Type B pancreatic cell (in vitro differentiated cells): ENCODE results near the gene AICDA. TPM values are rescaled to one million over a fixed set of nuclear protein-coding genes. Genes with fewer than 3 reads are reported as not detected.
"Not testable (repeated sequence)": the region's sequence is repeated elsewhere in the genome, so short reads cannot be mapped to it uniquely, and the experiment has no call there.

ENCODE experiments used
- DNase-seq: peaks from one replicate; pipeline ENCODE4 v3.0.0; 2021; ENCODE audit warnings: mixed read lengths; ENCODE audit not compliant: unreplicated experiment; ENCODE audit errors: extremely low spot score
- H3K27ac Mint-ChIP-seq: 2 replicates; pipeline ENCODE4 v1.8.0; 2021; ENCODE audit warnings: mild to moderate bottlenecking, mixed read lengths
- H3K27me3 Mint-ChIP-seq: 2 replicates; pipeline ENCODE4 v1.8.0; 2021; ENCODE audit warnings: mixed read lengths
- H3K36me3 Mint-ChIP-seq: 2 replicates; pipeline ENCODE4 v1.8.0; 2021; ENCODE audit warnings: mixed read lengths
- H3K4me1 Mint-ChIP-seq: one replicate; pipeline ENCODE4 v1.8.0; 2021; ENCODE audit warnings: mixed read lengths; ENCODE audit not compliant: unreplicated experiment
- H3K4me3 Mint-ChIP-seq: 2 replicates; pipeline ENCODE4 v1.8.0; 2021; ENCODE audit warnings: mild to moderate bottlenecking, mixed read lengths
- H3K9me3 Mint-ChIP-seq: 2 replicates; pipeline ENCODE4 v1.8.0; 2021; ENCODE audit warnings: mixed read lengths
- total RNA-seq: library from RNA; stranded (reverse); gene quantifications from 2 replicates; pipeline ENCODE4 v1.2.1, GENCODE V29; 2021; ENCODE audit warnings: low replicate concordance
- TF ChIP-seq, protein P1 (sequence below): fragments of 200-600 bp; sonication (generic); conservative IDR thresholded peaks from 2 replicates; pipeline ENCODE4 v1.5.0; 2021; ENCODE audit warnings: antibody characterized with exemption, mild to moderate bottlenecking

AICDA gene
- total RNA-seq, 1 donor from 2014 or later: not detected

DNA sequence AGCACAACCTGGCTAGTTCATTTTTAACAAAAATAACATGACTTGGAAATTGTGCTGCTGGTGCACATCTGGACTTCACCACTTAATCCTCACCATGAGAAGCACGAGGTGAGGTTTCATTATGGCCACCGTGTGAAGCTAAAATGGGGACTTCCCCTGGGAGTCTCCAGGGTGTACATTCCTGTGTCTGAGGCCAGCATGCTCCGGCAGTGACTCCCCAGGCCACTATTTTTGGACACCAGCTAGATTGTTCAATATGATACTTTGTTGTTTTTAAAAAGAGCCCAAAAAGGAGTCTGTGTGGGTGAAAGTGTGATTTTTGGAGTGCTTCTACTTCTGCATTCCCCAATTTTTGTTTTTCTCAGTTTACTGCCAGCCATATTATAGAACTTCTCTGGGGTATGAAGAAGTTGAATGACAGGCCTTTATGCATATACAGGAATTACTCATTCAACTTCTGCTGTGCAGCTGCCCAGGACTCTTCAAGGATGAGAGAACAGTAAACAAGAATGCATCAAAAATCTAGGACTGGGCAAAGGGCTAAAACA is 16.9 kb upstream of the AICDA start:
- TF ChIP-seq, protein P1, sequence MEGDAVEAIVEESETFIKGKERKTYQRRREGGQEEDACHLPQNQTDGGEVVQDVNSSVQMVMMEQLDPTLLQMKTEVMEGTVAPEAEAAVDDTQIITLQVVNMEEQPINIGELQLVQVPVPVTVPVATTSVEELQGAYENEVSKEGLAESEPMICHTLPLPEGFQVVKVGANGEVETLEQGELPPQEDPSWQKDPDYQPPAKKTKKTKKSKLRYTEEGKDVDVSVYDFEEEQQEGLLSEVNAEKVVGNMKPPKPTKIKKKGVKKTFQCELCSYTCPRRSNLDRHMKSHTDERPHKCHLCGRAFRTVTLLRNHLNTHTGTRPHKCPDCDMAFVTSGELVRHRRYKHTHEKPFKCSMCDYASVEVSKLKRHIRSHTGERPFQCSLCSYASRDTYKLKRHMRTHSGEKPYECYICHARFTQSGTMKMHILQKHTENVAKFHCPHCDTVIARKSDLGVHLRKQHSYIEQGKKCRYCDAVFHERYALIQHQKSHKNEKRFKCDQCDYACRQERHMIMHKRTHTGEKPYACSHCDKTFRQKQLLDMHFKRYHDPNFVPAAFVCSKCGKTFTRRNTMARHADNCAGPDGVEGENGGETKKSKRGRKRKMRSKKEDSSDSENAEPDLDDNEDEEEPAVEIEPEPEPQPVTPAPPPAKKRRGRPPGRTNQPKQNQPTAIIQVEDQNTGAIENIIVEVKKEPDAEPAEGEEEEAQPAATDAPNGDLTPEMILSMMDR: no peak
- no peaks in the 10 kb centered on the region for H3K4me1 Mint-ChIP-seq
- H3K36me3 Mint-ChIP-seq: no peaks in the 10 kb centered on the region
- no peaks in the 10 kb centered on the region for H3K9me3 Mint-ChIP-seq
- no peak overlapping the region for H3K27ac Mint-ChIP-seq
- H3K4me3 Mint-ChIP-seq: no peak overlapping the region
- DNase-seq: no peak
- H3K27me3 Mint-ChIP-seq: peaks cover under 1% of the 10 kb centered on the region

DNA sequence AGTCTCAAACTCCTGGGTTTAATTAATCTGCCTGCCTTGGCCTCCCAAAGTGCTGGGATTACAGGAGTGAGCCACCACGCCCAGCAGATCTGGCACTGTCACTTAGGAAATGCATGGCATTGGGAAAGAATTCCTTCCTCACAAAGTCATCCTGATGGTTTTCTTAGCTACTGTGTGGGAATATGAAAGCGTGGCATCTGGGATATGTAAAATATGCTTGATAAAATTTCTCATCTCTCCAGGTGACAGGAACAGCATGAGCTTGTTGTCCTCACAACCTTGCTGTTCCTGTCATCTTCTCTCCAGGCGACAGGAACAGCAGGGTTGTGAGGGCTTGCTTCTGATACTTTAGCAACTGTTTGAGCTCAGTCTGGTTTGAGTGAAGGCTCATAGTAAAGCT is 16.1 kb upstream of the AICDA start:
- H3K27ac Mint-ChIP-seq: no peak overlapping the region
- no peaks in the 10 kb centered on the region for H3K36me3 Mint-ChIP-seq
- DNase-seq: no peak
- H3K4me3 Mint-ChIP-seq: no peak overlapping the region
- H3K4me1 Mint-ChIP-seq: no peaks in the 10 kb centered on the region
- no peaks in the 10 kb centered on the region for H3K27me3 Mint-ChIP-seq
- H3K9me3 Mint-ChIP-seq: no peaks in the 10 kb centered on the region
- TF ChIP-seq, protein P1: no peak

DNA sequence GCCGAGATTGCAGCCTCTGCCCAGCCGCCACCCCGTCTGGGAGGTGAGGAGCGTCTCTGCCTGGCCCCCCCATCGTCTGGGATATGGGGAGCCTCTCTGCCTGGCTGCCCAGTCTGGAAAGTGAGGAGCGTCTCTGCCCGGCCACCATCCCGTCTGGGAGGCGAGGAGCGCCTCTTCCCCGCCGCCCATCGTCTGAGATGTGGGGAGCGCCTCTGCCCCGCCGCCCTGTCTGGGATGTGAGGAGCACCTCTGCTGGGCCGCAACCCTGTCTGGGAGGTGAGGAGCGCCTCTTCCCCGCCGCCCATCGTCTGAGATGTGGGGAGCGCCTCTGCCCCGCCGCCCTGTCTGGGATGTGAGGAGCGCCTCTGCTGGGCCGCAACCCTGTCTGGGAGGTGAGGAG is 12.1 kb upstream of the AICDA start:
- DNase-seq, H3K27me3 Mint-ChIP-seq, H3K4me3 Mint-ChIP-seq, H3K36me3 Mint-ChIP-seq, H3K4me1 Mint-ChIP-seq, H3K9me3 Mint-ChIP-seq, H3K27ac Mint-ChIP-seq: not testable (repeated sequence)

DNA sequence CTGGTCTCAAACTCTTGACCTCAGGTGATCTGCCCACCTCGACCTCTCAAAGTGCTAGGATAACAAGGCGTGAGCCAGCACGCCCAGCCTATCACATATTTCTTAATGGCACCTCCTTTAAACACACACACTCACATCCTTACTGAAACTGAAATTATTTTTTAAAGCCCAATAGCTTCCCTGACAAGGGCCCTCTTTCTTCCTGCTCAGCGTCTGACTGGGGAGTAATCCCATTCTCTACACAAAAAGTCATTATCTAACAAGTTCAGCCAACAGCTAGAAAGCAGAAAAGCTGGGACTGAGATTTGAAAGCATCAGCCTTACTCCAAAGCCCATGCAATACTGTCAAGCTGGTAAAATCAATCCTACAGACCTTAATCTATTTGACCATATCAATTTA is 10.0 kb upstream of the AICDA start:
- H3K27ac Mint-ChIP-seq: no peak overlapping the region
- no peaks in the 10 kb centered on the region for H3K27me3 Mint-ChIP-seq
- no peak overlapping the region for H3K4me3 Mint-ChIP-seq
- no peaks in the 10 kb centered on the region for H3K4me1 Mint-ChIP-seq
- H3K9me3 Mint-ChIP-seq: peaks cover 4% of the 10 kb centered on the region
- H3K36me3 Mint-ChIP-seq: peaks cover 4% of the 10 kb centered on the region
- TF ChIP-seq, protein P1: no peak
- DNase-seq: no peak

DNA sequence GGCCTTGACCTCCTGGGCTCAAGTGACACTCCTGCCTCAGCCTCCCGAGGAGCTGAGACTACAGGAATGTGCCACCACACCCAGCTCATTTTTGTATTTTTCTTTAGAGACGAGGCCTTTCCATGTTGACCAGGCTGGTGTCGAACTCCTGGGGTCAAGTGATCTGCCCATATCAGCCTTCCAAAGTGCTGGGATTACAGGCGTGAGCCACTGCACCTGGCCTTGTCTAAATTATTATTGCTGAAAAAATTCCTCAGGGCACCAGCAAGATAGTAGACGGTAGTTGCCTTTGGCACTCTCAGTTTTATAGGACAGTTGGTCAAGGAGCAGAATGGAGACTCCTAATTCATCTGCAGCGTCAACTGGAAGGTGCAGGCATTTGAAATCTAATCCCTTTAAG is 2.5 kb upstream of the AICDA start:
- no peaks in the 10 kb centered on the region for H3K36me3 Mint-ChIP-seq
- H3K4me3 Mint-ChIP-seq: no peak overlapping the region
- DNase-seq: no peak
- TF ChIP-seq, protein P1: no peak
- H3K4me1 Mint-ChIP-seq: no peaks in the 10 kb centered on the region
- H3K27ac Mint-ChIP-seq: no peak overlapping the region
- H3K9me3 Mint-ChIP-seq: no peaks in the 10 kb centered on the region
- H3K27me3 Mint-ChIP-seq: peaks cover 7% of the 10 kb centered on the region

DNA sequence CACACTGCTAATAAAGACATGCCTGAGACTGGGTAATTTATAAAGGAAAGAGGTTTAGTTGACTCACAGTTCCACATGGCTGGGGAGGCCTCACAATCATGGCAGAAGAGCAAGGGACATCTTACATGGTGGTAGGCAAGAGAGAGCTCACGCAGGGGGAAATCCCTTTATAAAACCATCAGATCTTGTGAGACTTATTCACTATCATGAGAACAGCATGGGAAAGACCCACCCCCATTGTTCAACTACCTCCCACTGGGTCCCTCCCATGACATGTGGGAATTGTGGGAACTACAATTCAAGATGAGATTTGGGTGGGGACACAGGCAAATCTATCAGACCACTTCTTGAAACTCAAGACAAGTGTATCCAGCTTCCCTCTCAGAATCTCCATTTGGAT is 1.2 kb upstream of the AICDA start:
- H3K27ac Mint-ChIP-seq, H3K36me3 Mint-ChIP-seq, DNase-seq, H3K4me1 Mint-ChIP-seq, H3K9me3 Mint-ChIP-seq, H3K4me3 Mint-ChIP-seq: not testable (repeated sequence)
- peaks cover 14% of the 10 kb centered on the region for H3K27me3 Mint-ChIP-seq

DNA sequence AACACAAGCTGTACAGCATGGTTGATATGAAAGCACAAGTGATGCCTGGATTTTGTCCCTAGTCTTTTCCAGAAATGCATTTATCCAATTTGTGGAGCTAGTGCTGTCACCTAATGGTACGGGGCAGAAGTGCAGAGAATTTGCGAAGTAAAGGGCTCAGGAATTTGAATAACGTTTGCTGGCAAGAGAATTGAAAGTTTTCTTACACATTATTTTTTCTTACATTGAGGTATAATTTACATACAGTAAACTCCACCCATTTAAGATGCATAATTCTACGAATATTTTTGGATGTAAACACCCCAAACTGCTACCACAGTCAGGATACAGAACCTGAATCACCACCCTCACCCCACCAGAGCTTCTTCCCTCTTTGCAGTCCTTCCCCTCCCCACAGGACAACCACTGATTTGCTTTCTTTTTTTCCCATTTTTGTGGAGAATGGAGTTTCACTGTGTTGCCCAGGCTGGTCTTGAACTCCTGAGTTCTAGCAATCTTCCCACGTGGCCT is 3.5 kb downstream of the AICDA start:
- DNase-seq: no peak
- TF ChIP-seq, protein P1: peak; percentile 77
- Mint-ChIP-seq H3K36me3 (no peaks in the 10 kb centered on the region), H3K27me3 (peaks cover 37% of the 10 kb centered on the region), H3K4me3 (no peak overlapping the region), H3K9me3 (no peaks in the 10 kb centered on the region), H3K4me1 (no peaks in the 10 kb centered on the region), H3K27ac (no peak overlapping the region)
